GM21737 (cell line): ENCODE results near the gene METTL3.
A peak's percentile ranks its signal among the peaks of the same experiment; 100 is the strongest.

Experiments
- ATAC-seq: cut with Tn5 transposase; IDR thresholded peaks from one replicate; pipeline ENCODE4 v1.9.1; 2021; ENCODE audit warnings: mild to moderate bottlenecking, moderate library complexity; ENCODE audit not compliant: unreplicated experiment

METTL3 gene

GRCh38 chr14:21486640-21487087 lies 24.5 kb downstream of the METTL3 start:
- no peak for ATAC-seq

DNA sequence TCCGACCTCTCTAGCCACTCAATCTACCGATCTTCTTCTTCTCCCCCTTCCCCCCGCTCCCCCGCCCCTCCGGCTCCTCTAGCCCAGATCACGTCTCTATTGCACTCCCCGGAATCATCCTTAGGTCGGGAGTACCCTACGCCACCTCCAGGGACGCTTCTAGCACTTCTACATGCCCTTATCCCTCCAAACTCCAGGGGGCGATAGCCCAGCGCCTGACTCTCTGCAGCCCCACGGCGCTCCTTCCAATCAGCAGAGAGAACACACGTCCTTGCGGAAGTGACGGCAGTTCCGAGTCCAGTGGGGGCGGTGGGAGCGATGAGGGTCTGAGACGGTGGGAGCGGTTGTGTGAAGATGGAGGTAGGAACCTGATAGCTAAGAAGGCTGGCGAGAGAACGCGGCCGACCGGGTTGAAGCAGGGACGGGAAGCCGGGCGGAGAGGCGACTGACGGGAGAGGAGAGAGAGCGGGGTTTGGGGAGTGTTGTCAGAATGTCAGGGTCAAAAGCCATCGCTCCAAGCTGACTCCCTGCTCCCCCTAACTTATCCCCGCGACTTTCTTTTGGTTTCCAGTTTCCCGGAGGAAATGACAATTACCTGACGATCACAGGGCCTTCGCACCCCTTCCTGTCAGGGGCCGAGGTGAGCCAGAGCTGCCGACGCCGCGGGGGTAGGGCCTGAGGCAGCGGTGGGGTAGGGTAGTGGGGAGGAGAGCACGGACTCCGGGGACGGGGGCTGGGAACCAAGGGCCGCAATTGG lies 34.0 kb downstream of the METTL3 start, which contains the start of the genes RAB2B and TOX4:
TSS of gene RAB2B (minus strand) at position 35 of the 757 bp plus-strand sequence. CDS start 87 bp downstream, outside the sequence.
TSS of gene TOX4 (plus strand) at position 271 of the 757 bp plus-strand sequence. CDS start at position 355, 84 bp downstream.
- ATAC-seq, result peak; percentile 99

GRCh38 chr14:21476523-21476924 lies 34.6 kb downstream of the METTL3 start:
- peak; percentile 36 for ATAC-seq

GRCh38 chr14:21475767-21476522 lies 35.2 kb downstream of the METTL3 start:
- ATAC-seq, result peak; percentile 4

GRCh38 chr14:21467616-21468015 lies 43.5 kb downstream of the METTL3 start:
- no peak for ATAC-seq

GRCh38 chr14:21455912-21456667 lies 55.0 kb downstream of the METTL3 start, which contains the start of gene CHD8:
TSS of gene CHD8 (minus strand) at chr14:21456123. CDS start at chr14:21431643, 24,480 bp downstream.
- peak; percentile 97 for ATAC-seq

DNA sequence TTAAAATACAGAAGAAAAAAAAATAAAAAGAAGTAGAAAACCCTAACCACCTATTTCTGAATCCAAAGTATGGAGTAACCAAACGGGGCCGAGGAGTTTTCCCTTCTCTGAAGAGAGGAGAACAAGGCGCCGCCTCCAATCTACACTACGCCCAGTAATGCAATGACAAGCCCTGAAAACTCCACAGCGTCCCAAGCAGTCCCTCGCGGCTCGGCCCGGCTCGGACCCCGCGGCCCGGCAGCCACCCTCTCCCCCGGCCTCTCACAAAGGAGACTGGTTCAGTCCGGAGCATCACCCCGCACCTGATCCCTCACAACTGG lies 55.6 kb downstream of the METTL3 start:
- no peak for ATAC-seq

GRCh38 chr14:21454843-21455544 lies 56.1 kb downstream of the METTL3 start:
- no peak for ATAC-seq

- no peak for ATAC-seq
Measured at GRCh38 chr14:21449899-21450216, 61.3 kb downstream of the METTL3 start.
